NB4 (cell line): Measurements from ENCODE around the gene C10orf88.

Experiments
- DNase-seq: peaks from one replicate; pipeline ENCODE4 v3.0.0; 2010; ENCODE audit warnings: low read depth
- H3K4me3 ChIP-seq: one replicate; pipeline ENCODE4 v1.5.1; 2011; ENCODE audit warnings: mild to moderate bottlenecking, low read depth, low read length, moderate library complexity
- MYC ChIP-seq: IDR thresholded peaks from 2 replicates; pipeline ENCODE4 v1.6.1; 2011; ENCODE audit warnings: low read depth, low read length
- POLR2A ChIP-seq: IDR thresholded peaks from 2 replicates; pipeline ENCODE4 v1.6.1; 2011; ENCODE audit warnings: mild to moderate bottlenecking; ENCODE audit not compliant: insufficient read length; ENCODE audit errors: extremely low read depth
- TF ChIP-seq, protein P1 (sequence below): IDR thresholded peaks from one replicate; pipeline ENCODE4 v1.5.1; 2012; ENCODE audit warnings: low read depth, low read length
- TF ChIP-seq, protein P2 (sequence below): IDR thresholded peaks from 2 replicates; pipeline ENCODE4 v1.6.1; 2011; ENCODE audit warnings: low read depth, low read length

The C10orf88 gene

DNA sequence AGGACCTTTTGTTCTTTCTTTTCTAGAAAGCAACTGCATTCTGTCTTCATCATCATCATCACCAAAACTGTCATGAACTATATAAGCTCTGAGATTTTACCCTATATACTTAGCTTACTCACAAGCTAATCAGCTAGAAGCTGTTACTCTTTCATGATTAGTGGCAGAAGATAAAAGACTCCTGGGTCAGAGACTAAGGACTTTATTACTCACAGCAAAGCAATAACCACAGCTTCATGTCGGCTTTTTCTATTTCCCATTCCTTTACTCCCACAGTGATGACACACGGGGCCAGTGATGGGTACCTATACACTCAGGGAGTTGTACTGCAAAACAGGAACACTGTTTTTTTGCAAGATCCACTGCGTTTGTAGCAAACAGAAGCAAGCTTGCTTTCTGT lies 8.4 kb upstream of the C10orf88 start:
- no peak overlapping the region for H3K4me3 ChIP-seq
- DNase-seq = no peak
- TF ChIP-seq, protein P1, sequence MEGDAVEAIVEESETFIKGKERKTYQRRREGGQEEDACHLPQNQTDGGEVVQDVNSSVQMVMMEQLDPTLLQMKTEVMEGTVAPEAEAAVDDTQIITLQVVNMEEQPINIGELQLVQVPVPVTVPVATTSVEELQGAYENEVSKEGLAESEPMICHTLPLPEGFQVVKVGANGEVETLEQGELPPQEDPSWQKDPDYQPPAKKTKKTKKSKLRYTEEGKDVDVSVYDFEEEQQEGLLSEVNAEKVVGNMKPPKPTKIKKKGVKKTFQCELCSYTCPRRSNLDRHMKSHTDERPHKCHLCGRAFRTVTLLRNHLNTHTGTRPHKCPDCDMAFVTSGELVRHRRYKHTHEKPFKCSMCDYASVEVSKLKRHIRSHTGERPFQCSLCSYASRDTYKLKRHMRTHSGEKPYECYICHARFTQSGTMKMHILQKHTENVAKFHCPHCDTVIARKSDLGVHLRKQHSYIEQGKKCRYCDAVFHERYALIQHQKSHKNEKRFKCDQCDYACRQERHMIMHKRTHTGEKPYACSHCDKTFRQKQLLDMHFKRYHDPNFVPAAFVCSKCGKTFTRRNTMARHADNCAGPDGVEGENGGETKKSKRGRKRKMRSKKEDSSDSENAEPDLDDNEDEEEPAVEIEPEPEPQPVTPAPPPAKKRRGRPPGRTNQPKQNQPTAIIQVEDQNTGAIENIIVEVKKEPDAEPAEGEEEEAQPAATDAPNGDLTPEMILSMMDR = no peak
- TF ChIP-seq POLR2A (no peak), MYC (no peak)
- TF ChIP-seq, protein P2, sequence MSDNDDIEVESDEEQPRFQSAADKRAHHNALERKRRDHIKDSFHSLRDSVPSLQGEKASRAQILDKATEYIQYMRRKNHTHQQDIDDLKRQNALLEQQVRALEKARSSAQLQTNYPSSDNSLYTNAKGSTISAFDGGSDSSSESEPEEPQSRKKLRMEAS = no peak

DNA sequence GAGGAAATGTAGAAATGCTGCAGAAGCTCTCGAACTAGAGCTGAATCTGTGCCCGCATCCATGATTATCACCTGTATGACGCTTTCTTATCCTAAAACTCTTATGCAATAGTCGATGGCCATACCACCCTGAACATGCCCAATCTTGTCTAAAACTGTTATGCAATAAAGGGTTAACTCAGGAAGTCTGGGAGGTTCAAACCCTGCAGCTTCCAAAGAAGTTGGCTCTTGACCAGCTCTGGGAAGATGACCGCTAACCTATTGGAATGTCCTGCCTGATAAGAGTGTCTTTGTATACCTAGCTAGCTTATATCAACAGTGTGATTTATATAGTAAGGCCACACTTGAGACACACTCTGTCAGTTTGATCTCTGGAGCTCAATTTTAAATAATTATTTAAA lies 3.4 kb upstream of the C10orf88 start:
- TF ChIP-seq, protein P1 = no peak
- TF ChIP-seq, protein P2 = no peak
- TF ChIP-seq POLR2A (no peak), MYC (no peak)
- no peak for DNase-seq
- H3K4me3 ChIP-seq = no peak overlapping the region

DNA sequence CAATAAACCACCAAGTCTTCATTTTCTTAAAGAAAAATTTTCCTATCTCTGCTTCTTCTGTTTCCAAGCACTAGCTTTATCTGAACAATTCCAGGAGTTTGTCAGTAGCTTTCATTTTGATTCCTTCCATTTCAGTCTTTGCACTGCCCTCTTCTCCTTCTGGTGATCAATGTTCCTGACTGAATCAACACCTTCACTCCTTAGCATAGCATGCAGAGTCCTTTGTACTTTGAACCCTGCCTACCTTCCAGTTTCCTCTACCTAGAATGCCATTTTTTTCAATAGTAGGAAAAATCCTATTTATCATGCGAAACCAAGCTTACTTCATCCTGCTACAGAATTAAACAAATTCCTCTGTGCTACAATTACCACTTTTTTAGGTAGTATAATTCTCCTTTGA lies 1.9 kb upstream of the C10orf88 start:
- no peak overlapping the region for H3K4me3 ChIP-seq
- TF ChIP-seq POLR2A (no peak), MYC (no peak)
- TF ChIP-seq, protein P2 = no peak
- TF ChIP-seq, protein P1 = no peak
- no peak for DNase-seq

DNA sequence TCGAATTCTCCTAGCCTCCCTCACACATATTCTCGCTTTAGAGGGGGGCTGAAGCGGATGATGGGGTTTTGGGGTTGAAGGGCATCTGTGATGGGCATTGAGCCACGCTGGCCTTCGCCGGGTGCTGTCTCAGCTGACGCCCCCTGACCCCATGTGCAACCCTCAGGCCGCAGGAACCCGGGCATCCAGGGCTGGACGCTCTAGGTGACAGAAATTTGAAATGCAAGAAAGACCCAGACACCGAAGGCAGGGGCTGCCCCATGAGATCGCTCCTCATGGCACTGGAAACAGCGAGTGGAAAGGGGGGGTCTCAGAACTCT lies 664 bp upstream of the C10orf88 start:
- peak overlapping the region; percentile 88 for H3K4me3 ChIP-seq
- TF ChIP-seq, protein P2 = no peak
- TF ChIP-seq, protein P1 = no peak
- TF ChIP-seq MYC (no peak), POLR2A (no peak)
- DNase-seq = no peak

DNA sequence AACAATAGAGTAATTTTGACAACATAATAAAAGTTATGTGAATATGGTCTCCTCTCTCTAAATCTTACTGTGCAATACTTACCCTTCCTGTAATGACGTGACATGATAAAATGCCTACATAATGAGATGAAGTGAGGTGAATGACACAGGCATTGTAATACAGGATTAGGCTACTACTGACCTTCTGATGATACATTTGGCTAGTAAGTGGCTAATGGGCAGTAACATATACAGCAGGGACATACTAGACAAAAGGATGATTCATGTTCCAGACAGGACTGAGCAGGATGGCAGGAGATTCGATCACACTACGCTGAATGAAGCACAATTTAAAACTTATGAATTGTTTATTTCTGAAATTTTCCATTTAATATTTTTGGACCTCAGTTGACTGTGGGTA lies 4.7 kb downstream of the C10orf88 start:
- H3K4me3 ChIP-seq = no peak overlapping the region
- no peak for TF ChIP-seq POLR2A
- TF ChIP-seq, protein P1 = no peak
- TF ChIP-seq MYC = no peak
- TF ChIP-seq, protein P2 = no peak

More for the DNA sequence above, 4.7 kb downstream of the C10orf88 start:
- no peak for DNase-seq
